ENCODE results near the gene SLC36A4. TPM values are rescaled to one million over a fixed set of nuclear protein-coding genes. Genes with fewer than 3 reads are reported as not detected.

Gene SLC36A4
- total RNA-seq: 8.6 and 11.1 TPM in 2 replicates

GRCh38 chr11:93197380-93198214 is at the start of gene SLC36A4:
SLC36A4 (minus strand) TSS chr11:93197991; CDS start chr11:93197832, 159 bp downstream.

Other genes starting within 250 kb of the SLC36A4 start
- not detected in 2 replicates for gene MTNR1B, start 228.3 kb downstream of the SLC36A4 start, total RNA-seq
- not detected in 2 replicates for gene DEUP1, start 132.8 kb upstream of the SLC36A4 start, total RNA-seq